HepG2 (cell line): Measurements from ENCODE around the gene WASHC3. TPM values are rescaled to one million over a fixed set of nuclear protein-coding genes. Genes with fewer than 3 reads are reported as not detected.

Experiments
- ATAC-seq: fragments of 200-7000 bp; cut with Tn5 transposase; 3 replicates; pipeline ENCODE4 v1.9.1; 2020; ENCODE audit warnings: mild to moderate bottlenecking, moderate library complexity
- BruUV-seq: library from RNA; stranded (reverse); fragments of 400-500 nt; replicated peaks from 2 replicates; lab custom pipeline; 2021; lab: Mats Ljungman, UMichigan
- CTCF ChIA-PET: fragments of 300-600 bp; formaldehyde crosslinking; extraction: SDS; loops from one replicate; lab custom pipeline; 2021; ENCODE audit warnings: low total read pairs, inconsistent platforms, low intra/inter-chr PET ratio; lab: Yijun Ruan, JAX
- POLR2A ChIA-PET: fragments of 350-600 bp; sonication (Branson Sonifier 250); formaldehyde crosslinking; loops from one replicate; lab custom pipeline; 2020; ENCODE audit warnings: antibody characterized with exemption, inconsistent platforms; lab: Yijun Ruan, JAX
- DNase-seq: peaks from one replicate; pipeline ENCODE4 v3.0.0-alpha.2; 2015; ENCODE audit warnings: low spot score
- FAIRE-seq: peaks from 3 replicates; lab custom pipeline; 2011; peaks lifted over from hg19 to GRCh38; lab: Jason Lieb, UNC
- H2AFZ ChIP-seq: one replicate; pipeline ENCODE4 v1.6.1; 2011; ENCODE audit warnings: low read length, inconsistent platforms
- H3K27ac ChIP-seq: fragments of 300-600 bp; 3 replicates; pipeline ENCODE4 v1.8.0; 2011; ENCODE audit warnings: mixed run types, mild to moderate bottlenecking, mixed read lengths, low read length, inconsistent platforms; ENCODE audit not compliant: insufficient read depth; ENCODE audit errors: extremely low read length
- H3K27me3 ChIP-seq, 2 experiments: fragments of 200-600 bp in 1 of 2; 2 replicates in 1 of 2; 3 replicates in 1 of 2; pipeline versions ENCODE4 v1.6.0 to v1.8.0; 2011; ENCODE audit warnings: low read length in 2 of 2, mild to moderate bottlenecking in 2 of 2, moderate library complexity in 2 of 2, inconsistent platforms in 1 of 2; ENCODE audit not compliant: insufficient read depth in 2 of 2, control insufficient read depth in 1 of 2
- H3K36me3 ChIP-seq, 2 experiments: fragments of 200-600 bp in 1 of 2; replicated peaks in 1 of 2; 2 replicates in 1 of 2; 3 replicates in 1 of 2; pipeline versions ENCODE4 v1.5.1 to v1.8.0; 2011; ENCODE audit warnings: low read length in 2 of 2, inconsistent platforms in 1 of 2; ENCODE audit not compliant: insufficient read depth in 2 of 2, control insufficient read depth in 1 of 2
- H3K4me1 ChIP-seq: 2 replicates; pipeline ENCODE4 v1.5.1; 2012; ENCODE audit warnings: low read length, inconsistent platforms; ENCODE audit not compliant: insufficient read depth
- H3K4me2 ChIP-seq: 2 replicates; pipeline ENCODE4 v1.6.0; 2011; ENCODE audit warnings: low read depth, low read length, inconsistent platforms
- H3K4me3 ChIP-seq, 3 experiments: fragments of 200-600 bp in 1 of 3; sonication (generic), shearing (Covaris generic) in 1 of 3; replicated peaks in 1 of 3; 2 replicates each; pipeline ENCODE4 v1.5.1; 2011 to 2016; ENCODE audit warnings: low read length in 3 of 3, inconsistent platforms in 2 of 3, low read depth in 2 of 3, mild to moderate bottlenecking in 2 of 3, control low read depth in 1 of 3, mixed read lengths in 1 of 3; ENCODE audit not compliant: insufficient read depth in 1 of 3
- H3K79me2 ChIP-seq: one replicate; pipeline ENCODE4 v1.6.1; 2011; ENCODE audit warnings: low read length, inconsistent platforms; ENCODE audit not compliant: insufficient read depth
- H3K9ac ChIP-seq: 2 replicates; pipeline ENCODE4 v1.6.0; 2011; ENCODE audit warnings: mild to moderate bottlenecking, low read depth, low read length, inconsistent platforms; ENCODE audit not compliant: insufficient read depth
- H3K9me3 ChIP-seq: 2 replicates; pipeline ENCODE4 v1.5.1; 2012; ENCODE audit warnings: mild to moderate bottlenecking, low read length
- H4K20me1 ChIP-seq: 2 replicates; pipeline ENCODE4 v1.6.0; 2011; ENCODE audit warnings: inconsistent platforms, mild to moderate bottlenecking, low read length, moderate library complexity; ENCODE audit not compliant: insufficient read depth
- CBX2 ChIP-seq, 2 experiments: fragments of 200-600 bp in 1 of 2; sonication (generic); formaldehyde crosslinking in 1 of 2; IDR thresholded peaks; 2 replicates each; pipeline versions ENCODE4 v1.7.0 to v1.8.1; 2018 to 2022; ENCODE audit warnings: low read depth in 2 of 2, low read length in 1 of 2, mild to moderate bottlenecking in 1 of 2, missing genetic modification reagents in 1 of 2
- NFE2 ChIP-seq: sonication (generic); formaldehyde crosslinking; IDR thresholded peaks from 2 replicates; pipeline ENCODE4 v1.4.0; 2020; ENCODE audit warnings: missing genetic modification reagents
- NR3C1 ChIP-seq: sonication (generic); formaldehyde crosslinking; IDR thresholded peaks from 2 replicates; pipeline ENCODE4 v1.4.0; 2020; ENCODE audit warnings: missing genetic modification reagents
- ZSCAN31 ChIP-seq: sonication (generic); formaldehyde crosslinking; IDR thresholded peaks from 2 replicates; pipeline ENCODE4 v1.5.0; 2020; ENCODE audit warnings: low read depth, mild to moderate bottlenecking, missing genetic modification reagents
- WGBS: methylation state at CpG from one replicate; pipeline ENCODE4 v1.1.6; 2017; ENCODE audit warnings: low lambda C conversion rate; 5-methylcytosine and 5-hydroxymethylcytosine counted together
- in situ Hi-C: cut with HindIII; loops from 2 replicates; pipeline ENCODE4 v1.10.0; 2017; ENCODE audit warnings: low pct_unique_long_range_greater_than_20kb; ENCODE audit not compliant: extremely low pct_ligation_motif_present
- intact Hi-C: fragments of 100-400 bp; cut with micrococcal nuclease; formaldehyde crosslinking; loops from one replicate; pipeline ENCODE4 v1.10.0; 2022; ENCODE audit not compliant: unreplicated experiment
- polyA plus RNA-seq, 8 experiments: library from polyadenylated mRNA; depleted of rRNA in 3 of 8; stranded (reverse) in 7 of 8; unstranded in 1 of 8; fragments of >200 nt; fragmentation: Illumina TruSeq in 4 of 8; extraction: Trizol in 4 of 8; gene quantifications; 2 replicates each; pipeline versions ENCODE4 v1.2.1 to v1.2.3, GENCODE V29; 2011 to 2016; ENCODE audit warnings: low read depth in 4 of 8, missing spikeins in 1 of 8, mixed read lengths in 1 of 8; ENCODE audit not compliant: insufficient read depth in 1 of 8
- total RNA-seq, 5 experiments: library from RNA; depleted of rRNA; stranded (reverse); fragments of >200 nt; fragmentation: Illumina TruSeq; extraction: Trizol; gene quantifications; 2 replicates each; pipeline ENCODE4 v1.2.3, GENCODE V29; 2016; ENCODE audit warnings: low read depth in 1 of 5
- TF ChIP-seq, protein P1 (sequence below): sonication (generic); formaldehyde crosslinking; IDR thresholded peaks from 2 replicates; pipeline ENCODE4 v1.4.0; 2020; ENCODE audit warnings: mild to moderate bottlenecking, missing genetic modification reagents, borderline replicate concordance
- TF ChIP-seq, protein P2 (sequence below): sonication (generic); formaldehyde crosslinking; IDR thresholded peaks from 2 replicates; pipeline ENCODE4 v1.5.1; 2020; ENCODE audit warnings: missing genetic modification reagents, mild to moderate bottlenecking, borderline replicate concordance
- TF ChIP-seq, protein P3 (sequence below): sonication (generic); formaldehyde crosslinking; IDR thresholded peaks from 2 replicates; pipeline ENCODE4 v1.4.0; 2020; ENCODE audit warnings: low read depth, mild to moderate bottlenecking, missing genetic modification reagents

Gene WASHC3
- total and polyA plus RNA-seq, 2 of the 13 experiments (the other 11 are each of a cell fraction or from before 2014, with no cell fraction given) = 32.7 to 47.3 TPM

DNA sequence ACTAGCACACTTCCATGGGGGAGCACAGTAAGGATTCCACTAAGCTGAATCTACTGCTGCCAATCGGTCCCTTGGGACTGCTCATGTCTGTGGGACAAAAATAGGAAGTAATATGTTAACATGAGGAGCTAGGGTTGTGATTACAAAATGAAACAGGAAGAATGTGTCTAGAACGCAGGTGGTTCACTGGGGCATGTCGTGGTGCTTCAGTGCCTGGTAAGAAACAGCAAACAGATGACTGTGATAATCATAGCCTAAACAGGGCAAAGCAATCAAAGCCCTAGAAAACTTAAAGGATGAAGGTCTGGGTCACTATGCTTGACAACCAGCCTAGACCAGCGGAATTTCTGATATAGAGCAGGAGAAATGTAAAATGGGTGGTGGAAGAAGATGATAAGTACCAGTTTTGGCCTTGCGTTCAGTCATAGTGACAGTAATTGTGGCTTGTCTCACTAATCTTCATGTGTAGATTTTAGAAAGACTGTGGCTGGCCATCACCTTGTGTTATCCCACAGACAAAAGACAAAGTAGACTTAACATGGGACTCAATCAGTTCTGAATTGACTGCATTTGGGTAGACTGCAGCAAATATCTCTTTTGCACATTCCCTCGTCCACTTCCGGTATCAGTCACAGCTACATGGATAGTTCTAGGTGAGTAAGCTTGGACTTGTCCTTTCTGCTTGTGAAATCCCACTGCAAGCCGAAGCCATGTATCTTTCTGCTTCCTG is 51.4 kb downstream of the WASHC3 start:
- ATAC-seq (no peak), DNase-seq (no peak), FAIRE-seq (no peak)
- TF ChIP-seq, protein P1, sequence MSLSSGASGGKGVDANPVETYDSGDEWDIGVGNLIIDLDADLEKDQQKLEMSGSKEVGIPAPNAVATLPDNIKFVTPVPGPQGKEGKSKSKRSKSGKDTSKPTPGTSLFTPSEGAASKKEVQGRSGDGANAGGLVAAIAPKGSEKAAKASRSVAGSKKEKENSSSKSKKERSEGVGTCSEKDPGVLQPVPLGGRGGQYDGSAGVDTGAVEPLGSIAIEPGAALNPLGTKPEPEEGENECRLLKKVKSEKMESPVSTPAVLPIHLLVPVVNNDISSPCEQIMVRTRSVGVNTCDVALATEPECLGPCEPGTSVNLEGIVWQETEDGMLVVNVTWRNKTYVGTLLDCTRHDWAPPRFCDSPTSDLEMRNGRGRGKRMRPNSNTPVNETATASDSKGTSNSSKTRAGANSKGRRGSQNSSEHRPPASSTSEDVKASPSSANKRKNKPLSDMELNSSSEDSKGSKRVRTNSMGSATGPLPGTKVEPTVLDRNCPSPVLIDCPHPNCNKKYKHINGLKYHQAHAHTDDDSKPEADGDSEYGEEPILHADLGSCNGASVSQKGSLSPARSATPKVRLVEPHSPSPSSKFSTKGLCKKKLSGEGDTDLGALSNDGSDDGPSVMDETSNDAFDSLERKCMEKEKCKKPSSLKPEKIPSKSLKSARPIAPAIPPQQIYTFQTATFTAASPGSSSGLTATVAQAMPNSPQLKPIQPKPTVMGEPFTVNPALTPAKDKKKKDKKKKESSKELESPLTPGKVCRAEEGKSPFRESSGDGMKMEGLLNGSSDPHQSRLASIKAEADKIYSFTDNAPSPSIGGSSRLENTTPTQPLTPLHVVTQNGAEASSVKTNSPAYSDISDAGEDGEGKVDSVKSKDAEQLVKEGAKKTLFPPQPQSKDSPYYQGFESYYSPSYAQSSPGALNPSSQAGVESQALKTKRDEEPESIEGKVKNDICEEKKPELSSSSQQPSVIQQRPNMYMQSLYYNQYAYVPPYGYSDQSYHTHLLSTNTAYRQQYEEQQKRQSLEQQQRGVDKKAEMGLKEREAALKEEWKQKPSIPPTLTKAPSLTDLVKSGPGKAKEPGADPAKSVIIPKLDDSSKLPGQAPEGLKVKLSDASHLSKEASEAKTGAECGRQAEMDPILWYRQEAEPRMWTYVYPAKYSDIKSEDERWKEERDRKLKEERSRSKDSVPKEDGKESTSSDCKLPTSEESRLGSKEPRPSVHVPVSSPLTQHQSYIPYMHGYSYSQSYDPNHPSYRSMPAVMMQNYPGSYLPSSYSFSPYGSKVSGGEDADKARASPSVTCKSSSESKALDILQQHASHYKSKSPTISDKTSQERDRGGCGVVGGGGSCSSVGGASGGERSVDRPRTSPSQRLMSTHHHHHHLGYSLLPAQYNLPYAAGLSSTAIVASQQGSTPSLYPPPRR (CRISPR knock-in tag) = no peak
- TF ChIP-seq, protein P2, sequence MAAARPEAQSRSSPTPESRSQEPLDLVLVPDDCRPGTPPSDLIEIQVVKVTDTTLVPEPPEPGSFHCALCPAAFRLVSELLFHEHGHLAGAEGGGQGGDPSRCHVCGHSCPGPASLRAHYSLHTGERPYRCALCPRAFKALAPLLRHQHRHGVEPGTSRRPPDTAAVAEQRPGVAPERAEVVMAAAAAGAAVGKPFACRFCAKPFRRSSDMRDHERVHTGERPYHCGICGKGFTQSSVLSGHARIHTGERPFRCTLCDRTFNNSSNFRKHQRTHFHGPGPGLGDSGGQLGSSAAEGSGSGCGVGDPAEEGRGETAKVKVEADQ (CRISPR knock-in tag) = no peak
- TF ChIP-seq ZSCAN31 (CRISPR knock-in tag) (no peak), NFE2 (CRISPR knock-in tag) (no peak), CBX2 (IDR thresholded peaks at IDR 0.05; ENCODE audit: low read depth, low read length) (no peak), CBX2 (CRISPR knock-in tag; IDR thresholded peaks at IDR 0.05; ENCODE audit: low read depth) (no peak), NR3C1 (CRISPR knock-in tag) (no peak)
- TF ChIP-seq, protein P3, sequence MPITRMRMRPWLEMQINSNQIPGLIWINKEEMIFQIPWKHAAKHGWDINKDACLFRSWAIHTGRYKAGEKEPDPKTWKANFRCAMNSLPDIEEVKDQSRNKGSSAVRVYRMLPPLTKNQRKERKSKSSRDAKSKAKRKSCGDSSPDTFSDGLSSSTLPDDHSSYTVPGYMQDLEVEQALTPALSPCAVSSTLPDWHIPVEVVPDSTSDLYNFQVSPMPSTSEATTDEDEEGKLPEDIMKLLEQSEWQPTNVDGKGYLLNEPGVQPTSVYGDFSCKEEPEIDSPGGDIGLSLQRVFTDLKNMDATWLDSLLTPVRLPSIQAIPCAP (CRISPR knock-in tag) = no peak
- WGBS = 94% methylated on average over 8 of the region's 8 CpGs
- POLR2A ChIA-PET = no interaction called here
- no peaks in the 10 kb centered on the region for H3K4me1 ChIP-seq
- in situ Hi-C loops (no loop called here), intact Hi-C loops (no loop called here)
- H3K79me2 ChIP-seq = no peaks in the 10 kb centered on the region
- no peaks in the 10 kb centered on the region for H3K9me3 ChIP-seq
- H2AFZ ChIP-seq = no peak overlapping the region
- no peaks in the 10 kb centered on the region for H3K27me3 ChIP-seq
- no peak overlapping the region for H3K4me2 ChIP-seq
- H3K36me3 ChIP-seq = no peaks in the 10 kb centered on the region
- CTCF ChIA-PET = no interaction called here
- no peak overlapping the region for H3K4me3 ChIP-seq
- H4K20me1 ChIP-seq = no peaks in the 10 kb centered on the region
- H3K9ac ChIP-seq = no peak overlapping the region
- BruUV-seq = no TSS peak
- no peak overlapping the region for H3K27ac ChIP-seq
